Endometrial microvascular endothelial cells (primary cell): Measurements from ENCODE around the gene GRIK5. TPM values are rescaled to one million over a fixed set of nuclear protein-coding genes. Genes with fewer than 3 reads are reported as not detected.

Experiments
- total RNA-seq: library from RNA; depleted of rRNA; stranded (reverse); fragments of >200 nt; gene quantifications from one replicate; pipeline ENCODE4 v1.2.3, GENCODE V29; 2015; ENCODE audit errors: inconsistent ontology term

GRIK5 gene
- total RNA-seq, 1 donor from 2014 or later: not detected

Other genes with a start within 250 kb of the GRIK5 start
- gene LYPD4, start 225.5 kb downstream of the GRIK5 start, total RNA-seq: not detected
- not detected for gene DMRTC2, start 225.2 kb downstream of the GRIK5 start, total RNA-seq
- 1,714 TPM for gene RPS19, start 210.0 kb downstream of the GRIK5 start, total RNA-seq
- gene CD79A, start 192.9 kb downstream of the GRIK5 start, total RNA-seq: not detected
- 89.6 TPM for gene ARHGEF1, start 187.0 kb downstream of the GRIK5 start, total RNA-seq
- gene ERFL, start 141.8 kb downstream of the GRIK5 start, total RNA-seq: not detected
- gene RABAC1, start 110.9 kb downstream of the GRIK5 start, total RNA-seq: 131 TPM
- gene ATP1A3, start 76.0 kb downstream of the GRIK5 start, total RNA-seq: under 0.01 TPM
- gene ZNF574, start 6.0 kb upstream of the GRIK5 start, total RNA-seq: 11.6 TPM
- 0.84 TPM for gene POU2F2, start 62.2 kb upstream of the GRIK5 start, total RNA-seq
- gene DEDD2, start 147.5 kb upstream of the GRIK5 start, total RNA-seq: 46.6 TPM
- gene ZNF526, start 150.1 kb upstream of the GRIK5 start, total RNA-seq: 6.7 TPM
- gene GSK3A, start 172.4 kb upstream of the GRIK5 start, total RNA-seq: 33.9 TPM
- gene ERF, start 184.9 kb upstream of the GRIK5 start, total RNA-seq: 53.4 TPM
- gene CIC, start 199.0 kb upstream of the GRIK5 start, total RNA-seq: 36.0 TPM
- 1.7 TPM for gene PRR19, start 231.9 kb upstream of the GRIK5 start, total RNA-seq
- gene PAFAH1B3, start 232.4 kb upstream of the GRIK5 start, total RNA-seq: 46.2 TPM
- not detected for gene TMEM145, start 243.1 kb upstream of the GRIK5 start, total RNA-seq